WTC11 (cell line): Measurements from ENCODE around the gene HAND2. TPM values are rescaled to one million over a fixed set of nuclear protein-coding genes. Genes with fewer than 3 reads are reported as not detected.

ENCODE experiments used
- ATAC-seq: fragments of 200-7000 bp; cut with Tn5 transposase; 2 replicates; pipeline ENCODE4 v1.10.0; 2021; ENCODE audit warnings: mild to moderate bottlenecking, moderate library complexity
- CTCF ChIA-PET: fragments of 300-600 bp; sonication (Branson Sonifier 250); formaldehyde crosslinking; loops from one replicate; lab custom pipeline; 2021; ENCODE audit warnings: antibody characterized with exemption; lab: Charles Lee
- POLR2A ChIA-PET: fragments of 350-600 bp; sonication (Branson Sonifier 250); formaldehyde crosslinking; loops from one replicate; lab custom pipeline; 2021; ENCODE audit warnings: antibody characterized with exemption; lab: Charles Lee
- DNase-seq: peaks from one replicate; pipeline ENCODE4 v3.0.0; 2021; ENCODE audit warnings: low spot score
- H3K27ac Mint-ChIP-seq: 2 replicates; pipeline ENCODE4 v1.8.0; 2021; ENCODE audit warnings: mixed read lengths
- H3K27me3 Mint-ChIP-seq: 2 replicates; pipeline ENCODE4 v1.8.0; 2021; ENCODE audit warnings: low read depth, mild to moderate bottlenecking, moderate library complexity, mixed read lengths
- H3K36me3 Mint-ChIP-seq: 2 replicates; pipeline ENCODE4 v1.8.0; 2021; ENCODE audit warnings: mixed read lengths
- H3K4me1 Mint-ChIP-seq: 2 replicates; pipeline ENCODE4 v1.8.0; 2022; ENCODE audit warnings: mixed read lengths
- H3K4me3 Mint-ChIP-seq: 2 replicates; pipeline ENCODE4 v1.8.0; 2021; ENCODE audit warnings: mild to moderate bottlenecking, moderate library complexity, mixed read lengths
- H3K9me3 Mint-ChIP-seq: 2 replicates; pipeline ENCODE4 v1.8.0; 2021; ENCODE audit warnings: mixed read lengths
- AFF4 ChIP-seq: sonication (generic); formaldehyde crosslinking; IDR thresholded peaks from 2 replicates; pipeline ENCODE4 v1.8.1; 2023; ENCODE audit warnings: mild to moderate bottlenecking, missing genetic modification reagents, borderline replicate concordance
- IRF2 ChIP-seq: sonication (generic); formaldehyde crosslinking; IDR thresholded peaks from 2 replicates; pipeline ENCODE4 v1.8.0; 2022; ENCODE audit warnings: low read depth, missing genetic modification reagents, borderline replicate concordance
- JUN ChIP-seq: sonication (generic); formaldehyde crosslinking; IDR thresholded peaks from 2 replicates; pipeline ENCODE4 v1.8.0; 2023; ENCODE audit warnings: mild to moderate bottlenecking, missing genetic modification reagents
- KAT7 ChIP-seq: sonication (generic); formaldehyde crosslinking; IDR thresholded peaks from 2 replicates; pipeline ENCODE4 v1.8.1; 2023; ENCODE audit warnings: missing genetic modification reagents, mild to moderate bottlenecking, borderline replicate concordance
- OVOL2 ChIP-seq: fragments of 250-450 bp; sonication (Bioruptor Pico); IDR thresholded peaks from 2 replicates; pipeline ENCODE4 v1.9.0; 2021; ENCODE audit warnings: mild to moderate bottlenecking, borderline replicate concordance
- PRDM15 ChIP-seq: sonication (generic); formaldehyde crosslinking; IDR thresholded peaks from 2 replicates; pipeline ENCODE4 v1.8.0; 2022; ENCODE audit warnings: missing genetic modification reagents
- STAT6 ChIP-seq: sonication (generic); formaldehyde crosslinking; conservative IDR thresholded peaks from 2 replicates; pipeline ENCODE4 v1.8.1; 2023; ENCODE audit warnings: mild to moderate bottlenecking, low read depth, missing genetic modification reagents, moderate library complexity
- ZNF232 ChIP-seq: sonication (generic); formaldehyde crosslinking; IDR thresholded peaks from 2 replicates; pipeline ENCODE4 v1.8.0; 2022; ENCODE audit warnings: mild to moderate bottlenecking, missing genetic modification reagents
- ZNF317 ChIP-seq: sonication (generic); formaldehyde crosslinking; IDR thresholded peaks from 2 replicates; pipeline ENCODE4 v1.8.1; 2023; ENCODE audit warnings: low read depth, mild to moderate bottlenecking, moderate library complexity, missing genetic modification reagents, borderline replicate concordance
- ZSCAN18 ChIP-seq: fragments of 250-450 bp; sonication (Bioruptor Pico); IDR thresholded peaks from 2 replicates; pipeline ENCODE4 v2.1.2; 2022; ENCODE audit warnings: mild to moderate bottlenecking, moderate library complexity
- total RNA-seq: library from RNA; stranded (reverse); gene quantifications from 3 replicates; pipeline ENCODE4 v1.2.3, GENCODE V29; 2021

HAND2 gene
- total RNA-seq, 1 experiment from 2014 or later: 0.13 TPM

GRCh38 chr4:173573286-173573685, 43.3 kb upstream of the HAND2 start (continued):
- TF ChIP-seq AFF4 (CRISPR knock-in tag): no peak

GRCh38 chr4:173572493-173573129, 42.6 kb upstream of the HAND2 start:
- Mint-ChIP-seq H3K4me3 (no peak overlapping the region), H3K27ac (no peak overlapping the region), H3K4me1 (peaks cover 9% of the 10 kb centered on the region), H3K27me3 (no peaks in the 10 kb centered on the region), H3K9me3 (0 out of 2 replicates have a peak, but pooled peaks cover 4% of the 10 kb centered on the region), H3K36me3 (no peaks in the 10 kb centered on the region)
- POLR2A ChIA-PET: interaction anchor here (0.9 kb wide), 1 partner anchor 113 kb away, joined by 3 read pairs; no protein-coding TSS in a partner anchor
- TF ChIP-seq JUN (no peak), IRF2 (CRISPR knock-in tag) (no peak), OVOL2 (CRISPR knock-in tag) (no peak), ZNF317 (CRISPR knock-in tag) (no peak), ZNF232 (CRISPR knock-in tag) (no peak), STAT6 (CRISPR knock-in tag) (no peak)
- DNase-seq: no peak
- CTCF ChIA-PET: no interaction called here
- ATAC-seq: no peak

- ATAC-seq (no peak), DNase-seq (no peak)
- no peak for TF ChIP-seq KAT7 (CRISPR knock-in tag)
- no peak for TF ChIP-seq ZSCAN18 (CRISPR knock-in tag)
- H3K36me3 Mint-ChIP-seq: no peaks in the 10 kb centered on the region
- H3K27me3 Mint-ChIP-seq: no peaks in the 10 kb centered on the region
- CTCF ChIA-PET: no interaction called here
- H3K4me3 Mint-ChIP-seq: no peak overlapping the region
- 0 out of 2 replicates have a peak, but pooled peaks cover 4% of the 10 kb centered on the region for H3K9me3 Mint-ChIP-seq
- POLR2A ChIA-PET: interaction anchor here (0.6 kb wide), 1 partner anchor 162 kb away, joined by 4 read pairs; no protein-coding TSS in a partner anchor
- peaks cover 9% of the 10 kb centered on the region for H3K4me1 Mint-ChIP-seq
- H3K27ac Mint-ChIP-seq: no peak overlapping the region
Measured at GRCh38 chr4:173571620-173572019, 41.6 kb upstream of the HAND2 start.

GRCh38 chr4:173565281-173565680, 35.3 kb upstream of the HAND2 start:
- H3K4me3 Mint-ChIP-seq: no peak overlapping the region
- ChIA-PET CTCF (no interaction called here), POLR2A (no interaction called here)
- no peak overlapping the region for H3K27ac Mint-ChIP-seq
- ATAC-seq (no peak), DNase-seq (no peak)
- no peaks in the 10 kb centered on the region for H3K36me3 Mint-ChIP-seq
- TF ChIP-seq PRDM15 (CRISPR knock-in tag): no peak
- 0 out of 2 replicates have a peak, but pooled peaks cover 4% of the 10 kb centered on the region for H3K9me3 Mint-ChIP-seq
- no peaks in the 10 kb centered on the region for H3K4me1 Mint-ChIP-seq
- no peaks in the 10 kb centered on the region for H3K27me3 Mint-ChIP-seq
